Measurements from ENCODE around the gene ZFAND3.

- TF ChIP-seq CTCF (IDR thresholded peaks at IDR 0.05) (no peak), POLR2A (IDR thresholded peaks at IDR 0.05) (no peak)
Observed at GRCh38 chr6:37861452-37861851, 41.9 kb downstream of the ZFAND3 start.

All from adrenal gland (tissue), 5 donors.